HG02642 (cell line): ENCODE results near the gene TNRC6A.
"Not testable (repeated sequence)": the region's sequence is repeated elsewhere in the genome, so short reads cannot be mapped to it uniquely, and the experiment has no call there.

ENCODE experiments used
- ATAC-seq: cut with Tn5 transposase; IDR thresholded peaks from one replicate; pipeline ENCODE4 v1.9.1; 2021; ENCODE audit warnings: mild to moderate bottlenecking; ENCODE audit not compliant: unreplicated experiment, poor library complexity

The TNRC6A gene

DNA sequence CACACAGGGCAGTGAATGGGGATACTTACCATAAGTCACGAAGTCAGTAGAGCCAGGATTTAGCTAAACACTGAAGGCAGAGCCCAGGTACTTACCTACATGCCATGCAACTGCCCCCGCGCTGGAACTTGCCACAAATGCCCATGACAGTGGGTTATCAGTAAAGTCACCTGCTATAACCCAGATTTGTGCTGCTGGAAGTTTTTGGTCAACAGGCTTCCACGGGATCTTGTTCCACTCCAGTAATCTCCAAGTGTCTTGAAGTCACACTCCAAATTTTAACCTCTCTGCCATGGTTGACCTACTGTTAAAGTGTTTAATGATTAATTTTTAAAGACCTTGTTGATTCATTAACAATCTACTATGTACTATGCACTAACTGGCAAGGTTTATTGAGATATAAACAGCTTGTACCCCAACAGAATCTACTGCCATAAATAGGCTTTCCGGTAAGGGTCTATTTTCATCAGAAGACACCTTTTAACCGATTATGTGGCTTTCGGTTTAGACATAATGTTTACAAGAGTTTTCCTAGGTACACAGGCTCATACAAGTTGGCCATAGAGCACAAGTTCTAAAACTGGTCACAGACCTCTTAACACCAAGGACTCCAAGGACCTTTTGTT, 110.0 kb downstream of the TNRC6A start:
- ATAC-seq: no peak

DNA sequence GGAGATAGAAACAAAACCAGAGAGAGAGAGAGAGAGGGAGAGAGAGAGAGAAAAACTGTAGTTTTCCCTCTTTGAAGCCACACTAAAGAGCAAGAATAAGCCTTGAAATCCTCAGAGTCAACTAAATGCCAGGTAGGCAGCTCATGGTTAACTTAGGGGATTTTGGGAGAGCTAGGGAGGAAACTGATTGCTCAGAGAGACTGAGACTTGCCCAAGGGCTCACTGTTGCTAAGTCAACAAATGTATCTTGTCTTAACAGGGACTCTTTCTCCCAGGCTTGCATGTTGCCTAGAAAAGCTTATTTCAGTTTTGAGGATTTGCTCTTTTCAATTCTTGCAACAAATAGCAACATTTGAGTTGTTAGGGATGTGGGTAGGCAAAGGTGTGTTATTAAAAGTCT, 111.8 kb downstream of the TNRC6A start:
- ATAC-seq: no peak

DNA sequence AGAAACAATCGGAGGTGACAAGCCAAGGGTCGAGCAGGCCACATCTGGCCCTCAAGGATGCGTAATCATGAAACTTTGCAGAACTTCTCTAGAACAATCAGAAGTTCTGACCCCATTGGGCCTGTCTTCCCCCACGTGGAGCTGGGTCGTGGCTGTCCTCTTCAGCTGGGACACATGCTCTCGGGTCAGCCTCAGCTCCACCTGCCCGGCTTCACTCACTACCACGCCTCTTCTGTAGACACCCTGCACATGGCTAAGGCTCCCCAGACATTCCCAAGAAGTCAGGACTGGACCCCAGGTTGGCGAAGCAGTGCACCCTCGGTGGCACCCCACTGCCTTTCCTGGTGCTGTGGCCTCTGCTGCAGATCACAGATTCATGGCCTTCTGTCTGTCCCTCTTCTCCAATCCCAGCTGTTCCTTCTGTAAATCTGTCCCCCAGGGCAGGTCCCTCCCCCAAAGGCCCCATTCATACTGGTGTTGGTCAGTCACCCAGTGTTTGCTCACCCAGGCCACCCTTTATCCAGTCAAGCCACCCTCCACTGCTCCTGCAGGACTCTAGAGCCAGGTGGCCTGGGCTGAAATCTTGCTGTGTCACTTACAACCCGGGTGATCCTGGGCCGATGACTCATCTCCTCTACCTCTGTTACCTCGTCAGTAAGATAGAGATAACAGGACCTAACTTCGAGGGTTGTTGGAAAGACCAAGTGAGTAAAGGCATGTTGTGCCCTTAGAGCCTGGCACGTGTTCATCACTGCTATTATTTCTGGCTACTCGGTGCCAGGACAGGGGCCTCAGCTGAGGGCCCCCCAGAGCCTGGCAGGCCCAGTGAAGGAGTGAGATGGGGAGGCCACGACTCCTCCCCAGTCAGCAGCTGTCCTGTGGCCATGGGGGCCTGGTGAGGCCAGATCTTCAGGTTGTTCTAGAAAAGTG, 114.9 kb downstream of the TNRC6A start:
- ATAC-seq: no peak

GRCh38 chr16:24845031-24845365, 115.5 kb downstream of the TNRC6A start:
- ATAC-seq: not testable (repeated sequence)

- ATAC-seq: no peak
Measured at GRCh38 chr16:24845726-24846547, 116.5 kb downstream of the TNRC6A start, which contains the start of gene SLC5A11. TSS of gene SLC5A11 (plus strand) at chr16:24845963. CDS start at chr16:24858644, 12,681 bp downstream.

- ATAC-seq: no peak
Measured at GRCh38 chr16:24846548-24847357, 117.3 kb downstream of the TNRC6A start.

DNA sequence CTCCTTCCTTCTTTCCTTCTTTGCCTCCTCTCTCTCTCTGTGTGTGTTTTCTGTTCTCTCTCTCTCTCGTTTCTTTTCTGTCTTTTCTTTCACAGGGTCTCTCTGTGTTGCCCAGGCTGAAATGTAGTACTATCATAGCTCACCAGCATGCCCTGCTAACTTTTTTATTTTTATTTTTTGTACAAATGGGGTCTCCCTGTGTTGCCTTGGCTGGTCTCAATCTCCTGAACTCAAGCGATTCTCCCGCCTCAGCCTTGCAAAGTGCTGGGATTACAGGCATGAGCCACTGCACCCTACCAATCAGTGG, 117.9 kb downstream of the TNRC6A start:
- ATAC-seq: no peak

DNA sequence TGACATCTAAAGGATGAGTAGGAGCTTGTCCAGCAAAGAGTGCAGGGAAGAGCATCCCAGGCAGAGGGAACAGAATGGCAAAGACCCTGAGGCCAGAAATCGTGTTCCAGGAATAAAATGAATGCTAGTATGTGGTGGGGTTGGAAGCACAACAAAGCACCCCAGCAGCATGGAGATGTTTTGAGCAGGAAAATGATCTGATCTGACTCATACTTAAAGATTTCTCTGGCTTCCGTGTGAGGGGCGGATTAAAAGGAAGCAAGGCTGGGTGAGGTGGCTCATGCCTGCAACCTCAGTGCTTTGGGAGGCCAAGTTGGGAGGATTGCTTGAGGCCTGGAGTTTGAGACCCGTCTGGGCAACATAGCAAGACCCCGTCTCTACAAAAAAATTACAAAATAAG, 118.6 kb downstream of the TNRC6A start:
- no peak for ATAC-seq

- no peak for ATAC-seq
Measured at GRCh38 chr16:24849641-24850040, 120.2 kb downstream of the TNRC6A start.

DNA sequence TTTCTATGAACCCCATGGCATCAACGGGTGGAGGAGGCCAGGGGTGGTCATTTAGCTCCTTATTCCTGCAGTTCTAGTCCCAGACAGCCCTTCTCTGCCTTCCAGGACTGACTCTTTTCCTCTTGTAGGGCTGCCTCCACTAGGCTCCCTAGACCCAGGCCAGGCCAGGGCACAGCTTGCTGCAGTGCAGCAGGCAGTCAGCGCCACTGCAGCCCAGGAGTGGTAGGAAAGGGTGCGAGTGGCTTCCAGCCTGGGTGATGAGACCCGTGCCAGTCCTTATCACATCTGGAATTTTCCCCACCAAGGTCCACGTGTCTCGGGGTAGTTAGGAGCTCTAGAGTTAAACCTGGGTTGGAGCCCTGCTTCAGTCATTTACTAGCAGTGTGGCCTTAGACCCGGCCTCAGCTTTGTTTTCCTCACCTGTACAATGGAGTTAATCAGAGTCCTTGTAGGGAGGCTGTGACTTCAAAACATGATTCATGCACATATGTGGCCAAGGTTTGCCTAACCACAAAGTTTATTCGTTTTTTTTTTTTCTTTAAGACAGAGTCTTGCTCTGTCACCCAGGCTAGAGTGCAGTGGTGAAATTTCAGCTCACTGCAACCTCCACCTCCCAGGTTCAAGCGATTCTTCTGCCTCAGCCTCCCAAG, 121.0 kb downstream of the TNRC6A start:
- no peak for ATAC-seq

DNA sequence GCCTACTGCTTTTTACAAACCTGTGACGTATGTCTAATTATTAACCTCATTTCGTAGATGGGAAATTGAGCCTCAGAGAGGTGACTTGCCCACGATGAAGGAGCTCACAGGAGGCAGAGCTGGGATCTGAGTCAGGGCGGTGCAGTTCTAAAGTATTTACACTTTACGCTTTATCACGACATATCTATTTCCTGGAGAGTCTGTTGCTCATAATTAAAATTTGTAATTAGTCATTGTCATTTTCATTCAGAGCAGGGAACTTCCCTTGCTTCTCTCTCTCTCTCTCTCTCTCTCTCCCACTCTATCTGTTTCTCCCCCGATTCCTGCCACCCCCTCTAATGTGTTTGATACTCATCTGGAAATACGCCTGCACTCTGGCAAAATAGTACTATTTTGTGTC, 122.2 kb downstream of the TNRC6A start:
- no peak for ATAC-seq

DNA sequence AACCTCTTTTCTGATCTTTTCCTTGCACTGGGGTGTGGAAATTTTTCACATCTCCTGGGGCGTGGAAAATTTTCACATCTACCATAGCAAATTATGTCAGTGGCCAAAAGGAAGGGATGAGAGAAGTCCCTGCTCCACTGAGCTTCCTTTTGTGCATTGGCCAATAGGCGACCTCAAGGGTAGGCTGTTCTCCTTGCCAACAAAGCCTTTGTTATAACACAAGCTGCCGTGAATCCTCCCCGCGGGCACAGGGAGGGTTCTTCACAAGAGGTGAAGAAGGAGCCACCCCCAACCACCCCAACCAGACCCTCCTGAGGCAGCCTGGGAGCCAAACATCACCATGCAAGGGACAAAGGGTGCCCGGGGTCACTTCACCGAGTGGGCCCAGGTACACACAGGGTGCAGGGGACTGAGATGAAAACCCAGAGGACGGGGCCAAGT, 122.8 kb downstream of the TNRC6A start:
- no peak for ATAC-seq

DNA sequence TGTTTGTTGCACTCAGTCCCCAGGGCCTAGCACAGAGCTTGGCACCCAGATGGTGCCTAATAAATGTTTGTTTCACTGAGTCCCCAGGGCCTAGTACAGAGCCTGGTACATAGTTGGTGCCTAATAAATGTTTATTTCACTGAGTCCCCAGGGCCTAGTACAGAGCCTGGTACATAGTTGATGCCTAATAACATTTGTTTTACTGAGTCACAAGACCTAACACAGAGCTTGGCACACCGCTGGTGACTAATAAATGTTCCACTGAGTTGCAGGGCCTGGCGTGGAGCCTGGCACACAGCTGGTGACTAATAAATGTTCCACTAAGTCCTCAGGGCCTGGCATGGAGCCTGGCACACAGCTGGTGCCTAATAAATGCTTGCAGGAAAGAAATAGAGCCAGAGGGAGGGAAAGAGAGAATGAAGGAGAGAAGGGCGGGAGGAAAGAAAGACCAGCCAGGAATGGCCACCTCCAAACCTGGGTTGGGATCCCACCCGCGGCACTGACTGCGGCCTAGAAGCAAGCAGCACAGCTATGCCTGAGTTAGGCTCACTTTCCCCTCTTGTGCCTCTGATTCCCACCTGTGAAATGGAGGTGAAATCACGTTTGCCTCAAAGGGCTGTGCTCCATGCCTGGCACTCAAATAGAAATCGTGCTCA, 123.8 kb downstream of the TNRC6A start:
- ATAC-seq: no peak

DNA sequence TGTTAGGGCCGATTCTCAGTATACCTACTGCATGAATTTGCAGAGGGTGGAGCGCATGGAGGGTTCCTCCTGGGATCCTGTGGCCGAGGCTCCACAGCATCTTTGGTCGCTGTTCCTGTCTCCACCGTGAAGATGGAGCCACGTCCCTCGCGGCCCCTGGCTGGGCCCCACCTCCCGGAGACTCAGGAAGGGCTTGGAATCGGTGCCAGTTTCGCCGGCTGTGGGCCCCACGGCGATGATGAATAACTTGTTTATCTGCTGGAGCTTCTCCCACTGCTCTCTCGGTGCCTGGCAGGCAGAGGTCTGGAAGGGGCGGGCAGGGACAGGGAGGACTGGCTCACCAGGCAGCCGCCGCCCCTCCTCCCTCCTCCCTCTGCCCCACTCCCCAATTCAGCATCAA, 124.4 kb downstream of the TNRC6A start:
- ATAC-seq: no peak

DNA sequence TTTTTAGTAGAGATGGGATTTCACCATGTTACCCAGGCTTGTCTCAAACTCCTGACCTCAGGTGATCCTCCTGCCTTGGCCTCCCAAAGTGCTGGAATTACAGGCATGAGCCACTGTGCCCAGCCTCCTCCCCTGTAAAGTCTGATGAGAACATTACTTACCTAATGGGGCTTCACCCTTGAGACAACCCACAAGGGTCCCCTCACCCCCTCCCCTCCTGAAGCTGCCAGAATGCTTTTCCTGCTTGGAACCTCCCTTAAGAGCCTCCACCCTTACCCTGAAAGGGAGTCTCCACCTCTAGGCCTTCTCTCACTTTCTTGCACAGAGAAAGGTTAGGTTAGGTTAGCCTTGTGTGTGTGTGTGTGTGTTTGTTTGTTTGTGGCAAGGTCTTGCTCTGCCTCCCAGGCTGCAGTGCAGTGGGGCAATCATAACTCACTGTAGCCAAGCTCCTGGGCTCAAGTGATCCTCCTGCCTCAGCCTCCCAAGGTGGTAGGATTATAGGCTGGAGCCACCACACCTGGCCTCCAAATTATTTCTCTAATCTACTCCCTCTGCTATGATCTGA, 125.2 kb downstream of the TNRC6A start:
- ATAC-seq: no peak

GRCh38 chr16:24855678-24856077, 126.2 kb downstream of the TNRC6A start:
- no peak for ATAC-seq

DNA sequence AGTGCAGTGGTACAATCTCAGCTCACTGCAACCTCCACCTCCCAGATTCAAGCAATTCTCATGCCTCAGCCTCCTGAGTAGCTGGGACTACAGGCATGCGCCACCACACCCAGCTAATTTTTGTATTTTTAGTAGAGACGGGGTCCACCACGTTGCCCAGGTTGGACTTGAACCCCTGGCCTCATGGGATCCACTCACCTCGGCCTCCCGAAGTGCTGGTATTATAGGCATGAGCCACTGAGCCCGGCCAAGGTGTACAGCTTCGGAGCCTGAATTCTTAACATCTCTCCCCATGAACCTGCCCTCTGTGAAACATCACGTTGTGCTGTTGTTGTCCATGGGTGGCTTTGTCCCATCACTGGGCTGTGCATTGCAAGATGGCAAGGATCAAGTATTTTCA, 127.4 kb downstream of the TNRC6A start:
- ATAC-seq: not testable (repeated sequence)

GRCh38 chr16:24858219-24859041, 129.0 kb downstream of the TNRC6A start:
- no peak for ATAC-seq
